A673 (cell line): ENCODE data around the gene ZNF277.

Experiments used
- CTCF ChIP-seq: fragments of 300-800, 200-600 bp; sonication (generic); conservative IDR thresholded peaks from 2 replicates; pipeline ENCODE4 v1.5.1; 2017; ENCODE audit warnings: low read depth, mild to moderate bottlenecking, antibody characterized with exemption, low read length, moderate library complexity, mixed read lengths
- EZH2 ChIP-seq: fragments of 200-600 bp; sonication (generic); IDR thresholded peaks from 2 replicates; pipeline ENCODE4 v1.6.1; 2017; ENCODE audit warnings: borderline replicate concordance, low read depth, mild to moderate bottlenecking, mixed read lengths, antibody characterized with exemption, low read length; ENCODE audit not compliant: poor library complexity, severe bottlenecking

GRCh38 chr7:112370436-112370835 is 163.9 kb downstream of the ZNF277 start:
- TF ChIP-seq CTCF (no peak), EZH2 (no peak)
